GM18526 (cell line): ENCODE data around the gene DTYMK.

Source experiments
- POLR2A ChIP-seq: IDR thresholded peaks from 3 replicates; pipeline ENCODE4 v1.6.1; 2011; ENCODE audit not compliant: insufficient read length; ENCODE audit errors: extremely low read depth

Gene DTYMK

DNA sequence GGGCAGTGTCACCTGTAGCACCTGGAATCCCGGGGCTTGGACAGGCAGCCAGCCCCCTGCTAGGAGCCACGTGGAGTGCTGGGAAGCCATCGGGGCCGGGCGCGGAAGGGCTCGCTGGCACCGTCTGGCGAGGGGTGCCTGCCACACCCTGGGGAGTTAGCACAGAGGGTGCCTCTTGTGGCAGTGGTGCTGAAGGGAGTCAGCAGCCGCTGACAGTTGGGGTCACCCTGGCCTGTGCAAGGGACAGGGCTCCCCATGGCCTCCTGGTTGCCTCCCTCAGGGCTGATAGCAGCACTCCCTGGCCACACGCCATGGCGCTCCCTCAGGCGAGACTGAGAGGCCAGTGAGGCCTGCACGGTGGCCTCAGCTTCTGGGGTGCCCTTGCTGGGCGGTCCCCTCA, 33.9 kb upstream of the DTYMK start:
- no peak for TF ChIP-seq POLR2A

DNA sequence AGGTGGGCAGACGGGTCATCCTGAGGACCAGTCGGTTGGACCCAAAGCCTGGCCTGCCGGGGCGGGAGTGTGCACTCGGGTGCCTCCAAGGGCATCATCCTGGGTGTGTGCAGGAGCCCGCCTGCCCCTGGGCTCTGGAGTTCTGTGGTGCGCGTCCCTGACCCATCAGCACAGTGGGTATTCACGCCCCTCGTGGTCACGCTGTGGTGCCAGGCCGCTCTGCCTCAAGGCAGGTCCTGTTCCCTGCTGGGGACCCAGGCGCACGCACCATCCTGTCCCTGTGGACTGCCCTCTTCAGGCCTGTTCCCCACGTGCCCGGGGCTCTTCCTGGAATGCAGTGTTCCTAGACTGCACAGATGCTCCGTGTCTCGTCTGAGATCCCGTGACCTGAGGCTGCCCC, 33.5 kb upstream of the DTYMK start:
- no peak for TF ChIP-seq POLR2A

DNA sequence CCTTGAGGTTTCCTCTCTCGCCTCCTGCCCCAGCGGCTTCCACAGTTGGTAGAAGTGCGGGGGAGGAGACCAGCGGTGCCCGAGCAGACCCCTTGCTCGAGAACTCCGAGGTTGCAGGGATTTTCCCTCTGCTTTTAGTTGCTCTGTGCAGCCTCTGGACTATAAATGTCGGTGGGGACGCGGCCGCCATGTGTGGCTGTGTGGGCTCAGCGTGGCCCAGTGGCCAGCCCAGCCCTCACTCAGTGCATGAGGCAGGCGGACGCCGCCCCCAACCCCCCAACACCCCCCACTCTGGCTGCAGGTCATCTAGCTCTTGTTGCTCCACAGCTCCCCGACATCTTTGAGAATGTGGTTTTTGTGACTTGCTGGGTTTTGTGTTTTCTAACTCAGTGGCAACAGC, 32.5 kb upstream of the DTYMK start:
- TF ChIP-seq POLR2A, result no peak

DNA sequence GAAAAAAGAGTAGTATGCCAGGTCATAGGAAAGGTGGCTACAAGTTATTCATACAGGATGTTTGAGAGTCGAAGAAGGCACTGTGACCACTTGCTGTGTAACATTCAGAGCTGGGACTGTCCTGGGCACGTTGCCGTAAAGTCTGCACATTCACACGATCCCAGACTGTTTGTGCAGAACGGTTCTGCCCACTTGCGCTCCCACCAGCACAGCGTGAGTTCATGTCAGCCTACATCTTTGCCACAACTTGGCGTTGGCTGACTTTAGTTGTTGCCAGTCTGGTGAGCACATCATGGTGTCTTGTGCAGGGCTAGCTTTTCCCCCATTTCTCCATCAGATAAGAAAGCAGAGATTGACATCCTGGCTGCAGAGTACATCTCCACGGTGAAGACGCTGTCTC, 22.3 kb upstream of the DTYMK start:
- no peak for TF ChIP-seq POLR2A

DNA sequence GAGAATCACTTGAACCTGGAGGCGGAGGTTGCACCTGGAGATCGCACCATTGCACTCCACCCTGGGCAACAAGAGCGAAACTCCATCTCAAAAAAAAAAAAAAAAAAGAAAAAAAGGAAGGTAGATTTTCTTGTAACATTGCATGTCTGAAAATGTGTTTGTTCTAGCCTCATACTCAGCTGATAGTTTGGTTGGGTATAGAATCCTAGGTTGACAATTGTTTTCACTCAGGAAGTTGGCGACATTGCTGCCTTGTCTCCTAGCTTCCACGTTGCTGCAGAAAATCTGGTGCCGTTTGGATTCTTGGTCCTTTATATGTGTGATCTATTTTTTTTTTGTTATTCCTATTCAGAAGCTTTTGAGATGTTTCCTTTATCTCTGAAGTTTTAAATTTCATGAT, 19.9 kb upstream of the DTYMK start:
- TF ChIP-seq POLR2A, result no peak

DNA sequence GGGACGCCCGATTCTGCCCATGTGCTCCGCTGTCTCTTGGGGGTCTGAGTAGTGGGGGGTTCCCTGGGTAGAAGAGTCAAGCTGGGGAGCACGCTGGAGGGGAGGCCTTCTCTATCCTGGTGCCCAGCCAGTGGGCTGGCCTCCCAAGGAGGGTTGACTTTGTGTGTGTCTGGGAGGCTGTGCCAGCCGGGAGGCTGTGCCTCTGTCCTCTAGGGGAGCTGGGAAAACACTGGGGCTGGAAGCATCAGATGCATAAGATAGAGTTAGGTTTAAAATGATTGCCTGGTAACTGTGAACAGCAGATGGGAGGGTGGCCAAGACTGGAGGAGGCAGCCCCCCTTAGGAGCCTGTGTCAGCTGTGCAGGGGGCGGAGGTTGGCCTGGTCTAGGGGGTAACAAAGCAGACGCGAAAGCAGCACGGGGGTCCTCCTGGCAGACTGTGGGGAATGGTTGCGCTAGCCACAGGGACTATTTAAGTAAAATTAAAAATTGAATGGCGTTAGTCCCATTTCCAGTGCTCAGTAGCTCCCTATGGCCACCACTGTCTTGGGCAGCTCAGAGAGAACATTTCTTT, 16.5 kb upstream of the DTYMK start:
- TF ChIP-seq POLR2A, result no peak

DNA sequence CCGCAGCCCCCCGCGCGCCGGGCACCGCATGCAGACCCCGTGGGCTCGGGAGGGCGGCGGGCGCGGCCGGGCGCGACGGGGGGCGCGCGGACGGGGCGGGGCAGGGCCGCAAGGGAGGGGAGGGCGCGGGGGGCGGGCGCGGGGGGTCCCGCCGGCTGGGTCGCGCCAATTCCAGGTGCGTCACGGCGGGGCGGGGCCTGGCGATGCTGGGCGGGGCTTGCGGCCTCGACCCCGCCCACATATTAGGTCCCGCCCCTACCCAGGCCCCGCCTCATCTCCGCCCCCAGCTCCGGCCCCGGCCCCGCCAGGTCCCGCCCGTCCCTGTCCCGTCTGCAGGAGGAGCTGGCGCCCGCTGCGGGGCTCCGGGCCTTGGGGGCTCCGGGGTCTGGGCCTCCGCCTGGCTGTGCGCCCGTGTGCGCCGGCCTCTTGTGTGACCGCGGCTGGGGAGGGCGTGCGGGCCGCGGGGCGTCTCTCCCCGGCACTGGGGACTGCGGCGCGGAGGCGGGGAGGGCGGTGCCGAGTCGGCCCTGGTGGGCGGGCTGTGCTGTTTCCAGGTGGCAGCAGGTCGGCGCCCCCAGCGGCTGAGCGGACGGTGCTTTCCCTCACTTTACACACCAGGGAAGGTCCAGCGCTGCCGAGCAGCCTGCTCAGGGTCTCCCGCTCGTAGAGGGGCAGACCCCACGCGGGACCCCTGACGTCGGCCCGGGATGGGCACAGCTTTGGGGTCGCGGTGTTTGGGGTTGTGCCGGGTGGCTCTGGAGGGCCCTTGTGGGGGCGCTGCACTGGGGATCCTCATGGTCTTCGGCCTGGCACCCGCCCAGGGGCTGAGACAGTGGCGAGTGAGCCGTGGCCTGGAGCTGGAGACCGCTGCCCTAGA, 15.8 kb upstream of the DTYMK start:
- peak; percentile 10 for TF ChIP-seq POLR2A

DNA sequence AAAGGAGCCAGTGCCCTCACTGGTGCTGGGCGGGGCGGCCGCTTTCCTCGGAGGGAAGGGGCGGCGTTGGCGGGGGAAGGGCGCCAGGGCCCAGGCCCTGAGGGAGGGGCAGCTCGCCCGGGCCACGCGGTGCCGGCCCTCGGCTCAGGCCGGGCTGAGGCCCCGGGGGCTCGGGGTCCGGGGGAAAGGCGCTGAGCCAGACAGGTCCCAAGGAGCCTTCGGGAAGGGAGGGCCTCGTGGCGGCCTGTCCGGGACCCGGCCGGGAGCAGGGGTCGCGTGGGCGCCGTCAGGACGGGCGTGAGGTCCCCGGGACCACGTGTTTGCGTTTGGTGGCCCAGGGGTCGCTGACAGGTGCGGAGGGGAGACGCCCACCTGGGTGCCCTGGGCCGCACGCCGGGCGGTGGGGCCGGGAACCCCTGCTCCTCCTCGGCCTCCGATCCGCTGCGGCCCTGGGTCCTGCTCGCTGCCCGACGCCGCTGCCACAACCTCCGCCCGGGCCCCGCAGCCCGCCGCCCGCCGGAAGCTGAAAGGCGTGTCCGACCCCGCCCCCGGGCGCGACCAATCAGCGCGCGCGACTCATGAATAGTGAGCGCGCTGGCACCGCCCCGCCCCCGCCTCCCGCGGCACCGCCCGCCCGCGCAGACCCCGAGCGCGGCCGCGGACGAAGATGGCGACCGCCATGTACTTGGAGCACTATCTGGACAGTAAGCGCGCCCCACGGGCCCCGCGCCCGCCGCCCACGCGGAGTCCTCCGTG, 15.0 kb upstream of the DTYMK start, which contains the start of gene ING5:
Gene ING5, plus strand, starts transcription at position 641 of the 756 bp plus-strand sequence. Its CDS starts 27 bp downstream, at position 668.
- peak; percentile 76 for TF ChIP-seq POLR2A

DNA sequence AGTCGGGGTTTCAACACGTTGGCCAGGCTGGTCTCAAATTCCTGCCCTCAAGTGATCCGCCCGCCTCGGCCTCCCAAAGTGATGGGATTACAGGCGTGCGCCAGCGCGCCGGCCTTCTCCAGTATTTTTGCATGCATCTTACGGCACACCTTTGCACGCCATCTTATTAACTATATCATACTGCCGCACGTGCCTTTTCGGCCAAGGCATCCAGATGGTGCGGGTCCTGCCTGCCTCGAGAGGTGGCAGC, 14.5 kb upstream of the DTYMK start:
- TF ChIP-seq POLR2A, result no peak

DNA sequence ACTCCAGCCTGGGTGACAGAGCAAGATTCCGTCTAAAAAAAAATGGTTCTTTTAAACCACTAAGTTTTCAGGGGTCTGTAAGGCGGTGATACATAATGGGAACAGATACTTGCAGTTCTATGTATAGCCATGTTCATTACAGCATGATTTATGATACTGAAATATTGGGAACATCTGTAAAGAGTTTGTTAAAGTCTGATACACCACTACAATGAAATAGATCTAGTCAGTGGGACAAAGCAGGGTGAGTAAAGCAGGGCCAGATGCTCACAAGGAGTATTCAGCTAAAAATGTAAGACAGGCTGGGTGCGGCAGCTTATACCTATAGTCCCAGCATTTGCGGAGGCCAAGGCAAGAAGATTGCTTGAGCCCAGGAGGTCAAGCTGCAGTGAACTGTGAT, 9.0 kb upstream of the DTYMK start:
- no peak for TF ChIP-seq POLR2A

DNA sequence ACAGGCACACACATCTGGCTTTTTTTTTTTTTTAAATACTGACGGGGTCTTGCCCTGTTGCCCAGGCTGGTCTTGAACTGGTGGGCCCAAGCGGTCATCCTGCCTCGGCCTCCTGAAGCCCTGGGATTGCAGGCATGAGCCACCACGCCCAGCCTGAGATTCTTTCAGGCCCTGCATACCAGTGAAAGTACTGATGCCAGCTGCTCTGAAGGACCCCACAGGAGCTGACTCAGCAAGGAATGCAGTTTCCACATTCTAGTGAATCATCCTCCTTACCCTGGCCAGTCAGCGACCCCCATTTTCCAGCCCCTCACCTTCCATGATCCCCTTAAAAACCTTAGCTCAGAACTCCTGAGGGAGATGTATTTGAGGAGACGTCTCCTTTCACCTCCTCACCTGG, 5.8 kb upstream of the DTYMK start:
- TF ChIP-seq POLR2A, result no peak

DNA sequence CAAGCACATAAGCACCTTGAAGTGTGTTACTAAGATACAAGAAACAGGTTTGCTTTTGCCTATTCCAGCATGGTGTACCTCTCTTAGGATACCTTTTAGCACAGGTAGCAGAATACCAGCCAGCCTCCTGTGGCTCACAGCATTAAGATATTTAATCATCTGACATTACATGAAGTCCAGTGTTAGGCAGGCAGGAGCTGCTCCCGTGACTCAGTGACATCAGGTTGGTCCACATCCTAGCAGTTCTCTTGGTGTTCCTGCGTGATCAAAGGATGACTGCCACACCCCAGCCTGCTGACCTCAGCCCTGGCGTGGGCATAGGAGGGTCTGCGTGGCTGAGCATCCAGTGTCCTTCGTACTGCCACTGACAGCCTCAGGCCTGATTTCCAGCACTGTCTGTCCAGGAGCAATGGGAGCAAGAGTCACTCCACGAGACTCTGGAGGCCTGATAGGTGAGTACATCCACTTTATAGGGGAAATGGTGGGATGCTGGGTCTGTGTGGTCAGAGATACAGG, 3.6 kb upstream of the DTYMK start:
- no peak for TF ChIP-seq POLR2A

DNA sequence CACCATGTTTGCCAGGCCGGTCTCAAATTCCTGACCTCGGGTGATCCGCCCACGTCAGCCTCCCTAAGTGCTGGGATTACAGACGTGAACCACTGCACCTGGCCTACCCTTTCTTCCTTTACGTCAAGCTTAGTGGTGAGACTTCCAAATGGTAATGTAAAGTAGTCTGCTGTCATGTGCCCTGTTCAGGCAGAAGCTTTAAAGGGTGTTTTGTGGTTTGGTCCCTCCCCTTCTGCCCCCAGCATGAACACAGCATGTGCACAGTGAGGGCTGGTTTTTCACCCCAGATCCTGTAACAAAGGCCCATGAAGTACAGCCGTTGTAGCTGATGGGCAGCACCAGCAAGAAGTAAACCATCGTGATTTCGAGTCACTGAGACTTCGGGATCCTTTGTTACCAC, 2.7 kb upstream of the DTYMK start:
- TF ChIP-seq POLR2A, result no peak

DNA sequence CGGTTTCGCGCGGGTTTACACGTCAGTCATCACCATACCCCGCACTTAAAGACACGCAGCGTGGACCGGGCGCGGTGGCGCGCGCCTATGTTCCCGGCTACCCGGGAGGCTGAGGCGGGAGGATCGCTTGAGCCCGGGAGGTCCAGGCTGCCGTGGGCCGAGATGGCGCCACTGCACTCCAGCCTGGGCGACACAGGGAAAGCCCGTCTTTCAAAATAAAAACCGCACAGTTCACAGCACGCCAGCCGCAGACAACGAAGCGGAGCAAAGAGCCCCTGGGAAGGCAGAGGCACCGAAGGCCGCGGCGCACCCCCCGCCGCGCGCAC, 328 bp downstream of the DTYMK start:
- no peak for TF ChIP-seq POLR2A

DNA sequence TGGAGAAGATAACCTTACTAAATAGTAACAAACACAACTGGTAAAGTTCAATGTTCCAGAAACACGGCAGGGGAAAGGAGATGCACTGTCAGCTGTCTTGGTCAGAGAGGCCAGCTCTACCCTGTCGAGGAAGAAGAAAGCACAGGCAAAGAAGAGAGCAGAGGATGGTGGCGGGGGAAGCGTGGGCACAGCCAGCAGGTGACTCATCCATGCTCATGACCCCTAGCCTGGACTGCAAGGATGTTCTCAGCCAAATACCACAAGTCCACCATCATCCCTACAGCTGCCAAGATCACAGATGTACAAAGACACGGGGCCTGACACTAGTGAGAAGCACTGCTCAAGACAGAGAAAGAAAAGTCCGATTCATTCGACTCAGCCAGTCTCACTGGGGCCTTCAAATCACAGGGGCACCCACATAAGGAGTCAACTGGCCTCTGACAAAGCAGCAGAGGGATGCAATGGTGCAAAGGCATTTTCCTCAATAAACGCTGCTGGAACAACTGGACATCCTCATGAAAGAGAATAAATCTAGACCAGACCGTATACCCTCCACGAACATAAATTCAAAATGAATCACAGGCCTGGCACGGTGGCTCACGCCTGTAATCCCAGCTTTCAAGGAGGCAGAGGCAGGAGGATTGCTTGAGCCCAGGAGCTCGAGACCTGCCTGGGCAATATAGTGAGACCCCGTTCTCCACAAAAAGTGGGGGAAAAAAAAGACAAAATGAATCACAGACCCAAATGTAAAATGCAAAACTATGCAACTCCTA, 5.6 kb downstream of the DTYMK start:
- TF ChIP-seq POLR2A, result no peak

DNA sequence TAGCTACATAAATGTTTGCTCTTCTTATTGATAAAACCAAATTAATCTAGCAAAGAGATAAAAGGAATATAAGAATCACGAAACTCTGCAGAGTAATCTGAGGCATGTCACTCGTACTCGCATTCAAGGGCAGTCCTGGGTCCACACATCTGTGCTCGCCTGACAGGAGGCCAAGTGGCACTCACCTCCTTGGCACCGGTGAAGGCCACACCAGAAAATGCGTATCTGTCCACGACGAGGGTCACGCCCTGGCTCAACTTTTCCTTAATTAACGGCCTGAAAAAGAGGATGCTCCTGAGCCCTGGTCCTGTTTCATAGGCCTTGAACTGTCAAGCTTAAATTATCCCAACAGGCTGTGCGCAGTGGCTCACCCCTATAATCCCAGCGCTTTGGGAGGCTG, 6.6 kb downstream of the DTYMK start:
- no peak for TF ChIP-seq POLR2A
